Measurements from ENCODE around the gene BIRC7. TPM values are rescaled to one million over a fixed set of nuclear protein-coding genes. Genes with fewer than 3 reads are reported as not detected.

BIRC7 gene
- total and polyA plus RNA-seq, 4 donors: 0.29 to 1.6 (median 1.0) TPM

DNA sequence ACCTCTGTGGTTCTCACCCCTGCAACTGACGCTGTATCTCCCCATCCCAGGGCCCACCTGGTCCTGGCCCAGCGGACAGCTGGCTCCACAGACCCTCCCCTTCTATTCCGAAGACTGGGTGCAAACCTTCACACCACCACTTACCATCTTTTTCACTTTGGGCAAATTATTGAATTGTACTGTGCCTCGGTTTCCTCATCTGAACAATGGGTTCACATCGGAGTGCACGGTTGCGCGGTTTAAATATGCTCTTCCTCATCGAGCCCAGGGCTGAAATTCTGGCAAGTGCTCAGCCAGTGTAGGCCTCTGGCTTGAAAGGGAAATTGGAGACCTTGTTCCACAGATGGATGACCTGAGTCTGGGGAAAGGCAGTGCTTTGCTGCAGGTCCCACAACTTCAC is 34.0 kb downstream of the BIRC7 start:
- Histone ChIP-seq H3K27ac (ENCODE audit: low read depth, low read length) (no peak overlapping the region), H3K4me1 (ENCODE audit: control insufficient read depth, insufficient read depth, low read length) (peaks cover 50% of the 10 kb centered on the region), H3K27me3 (ENCODE audit: control insufficient read depth, insufficient read depth, low read length) (no peaks in the 10 kb centered on the region), H3K36me3 (ENCODE audit: control insufficient read depth, insufficient read depth, low read length) (peaks cover 17% of the 10 kb centered on the region), H3K9me3 (ENCODE audit: control insufficient read depth, insufficient read depth, low read length) (no peaks in the 10 kb centered on the region), H3K4me3 (ENCODE audit: low read depth, low read length) (no peak overlapping the region)
- no peak for DNase-seq (ENCODE audit: low read depth in 4 of 6, low spot score in 6 of 6)
- WGBS (ENCODE audit: insufficient coverage): 96% methylated on average over 8 of the region's 9 CpGs

DNA sequence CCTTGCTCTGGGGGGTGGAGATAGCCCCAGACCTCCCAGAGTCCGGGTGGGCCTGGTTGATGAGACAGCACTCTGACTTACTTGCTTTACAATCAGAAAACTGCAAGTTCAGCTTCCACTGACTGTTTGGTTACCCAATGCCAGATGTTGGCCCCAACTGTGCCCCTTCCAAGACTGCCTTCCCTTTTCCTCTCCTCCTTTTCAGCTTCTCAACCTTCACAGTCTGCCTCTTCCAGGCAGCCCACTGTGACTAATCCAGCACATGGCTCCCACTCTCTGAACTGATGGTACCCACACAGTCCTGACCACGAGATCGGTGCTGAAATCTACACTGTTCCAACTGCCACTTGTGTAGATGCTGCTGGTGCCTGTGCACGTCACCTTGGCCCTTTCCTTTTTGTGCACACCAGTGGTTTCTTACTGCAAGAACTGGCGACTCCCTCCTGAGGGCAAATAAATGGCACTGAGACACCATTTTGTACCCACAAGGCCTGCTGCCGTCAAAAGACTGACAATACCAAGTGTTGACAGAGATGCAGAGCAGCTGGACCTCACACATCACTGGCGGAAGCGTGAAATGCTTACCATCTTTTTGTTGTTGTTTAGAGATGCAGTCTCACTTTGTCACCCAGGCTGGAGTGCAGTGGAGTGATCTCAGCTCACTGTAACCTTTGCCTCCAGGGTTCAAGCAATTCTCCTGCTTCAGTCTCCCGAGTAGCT is 35.1 kb downstream of the BIRC7 start:
- Histone ChIP-seq H3K4me3 (ENCODE audit: low read depth, low read length) (no peak overlapping the region), H3K27me3 (ENCODE audit: control insufficient read depth, insufficient read depth, low read length) (no peaks in the 10 kb centered on the region), H3K9me3 (ENCODE audit: control insufficient read depth, insufficient read depth, low read length) (no peaks in the 10 kb centered on the region), H3K36me3 (ENCODE audit: control insufficient read depth, insufficient read depth, low read length) (peaks cover 28% of the 10 kb centered on the region), H3K4me1 (ENCODE audit: control insufficient read depth, insufficient read depth, low read length) (peaks cover 41% of the 10 kb centered on the region), H3K27ac (ENCODE audit: low read depth, low read length) (no peak overlapping the region)
- 90% methylated on average over 9 of the region's 9 CpGs for WGBS (ENCODE audit: insufficient coverage)
- no peak for DNase-seq (ENCODE audit: low read depth in 4 of 6, low spot score in 6 of 6)

DNA sequence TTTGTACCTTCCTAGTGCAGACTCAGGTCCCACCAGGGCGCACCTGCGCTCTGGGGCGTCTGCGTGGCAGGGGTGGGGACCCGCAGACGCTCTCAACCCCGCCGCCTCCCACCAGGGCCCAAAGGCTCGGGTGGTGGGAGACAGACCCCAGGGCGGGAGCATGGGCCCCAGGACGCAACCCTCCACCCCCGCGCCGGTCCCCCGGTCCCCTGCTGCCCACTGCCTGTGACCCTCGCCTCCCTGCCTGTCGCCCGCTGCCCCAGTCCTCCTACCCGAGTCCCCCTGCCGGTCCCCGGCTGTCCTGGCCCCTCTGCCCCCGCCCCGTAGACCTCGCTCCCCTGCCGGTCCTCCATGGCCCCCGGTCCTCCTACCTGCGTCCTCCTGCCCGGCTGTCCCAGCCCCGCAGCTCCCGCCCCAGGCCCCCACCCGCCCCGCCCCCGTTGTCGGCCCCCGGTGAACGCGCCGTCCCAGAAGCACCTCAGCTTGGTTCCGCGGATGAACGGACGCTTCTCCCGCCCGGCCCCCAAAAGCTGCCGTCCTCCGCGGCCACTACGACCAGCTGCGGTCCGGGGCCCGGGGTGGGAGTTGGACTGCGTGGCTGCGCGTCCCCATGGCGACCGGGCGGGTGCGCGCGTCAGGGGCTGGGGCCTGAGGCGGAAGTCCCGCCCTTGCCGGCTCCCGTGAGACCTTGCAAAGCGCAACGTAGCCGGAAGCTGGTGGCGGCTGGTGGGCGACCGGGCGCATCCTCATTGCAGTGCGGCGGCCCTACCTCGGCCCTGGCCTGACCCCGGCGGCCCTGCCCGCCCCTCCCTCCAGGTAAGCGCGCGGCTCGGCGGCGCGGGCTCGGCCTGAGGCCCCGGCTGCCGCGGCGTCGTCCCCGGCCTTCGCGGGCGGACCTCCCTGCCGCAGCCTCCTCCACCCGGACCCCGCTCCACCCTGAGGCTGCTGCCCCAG is 36.7 kb downstream of the BIRC7 start, which contains the start of gene ARFGAP1:
ARFGAP1 (plus strand) TSS at position 709 of the 954 bp plus-strand sequence. CDS start 2,768 bp downstream, outside the sequence.
- Histone ChIP-seq H3K27ac (ENCODE audit: low read depth, low read length) (no peak within 1 kb of the TSS), H3K9me3 (ENCODE audit: control insufficient read depth, insufficient read depth, low read length) (no peaks in the 10 kb centered on the region), H3K4me1 (ENCODE audit: control insufficient read depth, insufficient read depth, low read length) (peaks cover 41% of the 10 kb centered on the region), H3K27me3 (ENCODE audit: control insufficient read depth, insufficient read depth, low read length) (no peaks in the 10 kb centered on the region), H3K36me3 (ENCODE audit: control insufficient read depth, insufficient read depth, low read length) (peaks cover 44% of the 10 kb centered on the region), H3K4me3 (ENCODE audit: low read depth, low read length) (peak within 1 kb of the TSS; percentile 80)
- DNase-seq (ENCODE audit: low read depth in 4 of 6, low spot score in 6 of 6): peak in 5 of 6 donors; percentile 86 to 98 (median 89)
- under 1% methylated on average over 91 of the region's 97 CpGs for WGBS (ENCODE audit: insufficient coverage)

DNA sequence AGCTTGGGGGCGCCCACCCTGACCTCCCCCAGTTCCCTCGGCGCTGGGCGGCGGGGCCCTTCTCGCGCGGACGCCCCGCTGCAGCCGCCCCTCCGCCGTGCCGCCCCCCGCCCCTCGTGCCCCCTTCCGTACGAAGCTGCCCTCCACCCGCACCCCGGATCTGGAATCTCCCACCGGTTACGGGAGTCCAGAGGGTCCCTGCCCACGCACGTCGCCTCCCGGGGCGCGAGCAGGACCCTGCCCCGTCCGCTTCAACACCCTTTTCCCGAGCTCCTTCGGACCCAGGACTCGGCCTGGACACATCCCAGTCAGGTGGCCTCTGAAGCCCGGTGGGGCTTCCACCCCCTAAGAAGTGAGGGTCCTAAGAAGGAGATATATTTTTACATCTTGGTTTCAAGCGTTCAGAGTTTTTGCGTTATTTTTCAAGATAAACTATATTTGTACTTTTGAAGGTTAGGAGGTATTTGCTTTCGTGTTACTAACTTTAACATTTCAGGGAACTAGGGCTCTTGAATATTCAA is 37.4 kb downstream of the BIRC7 start:
- Histone ChIP-seq H3K27ac (ENCODE audit: low read depth, low read length) (no peak overlapping the region), H3K36me3 (ENCODE audit: control insufficient read depth, insufficient read depth, low read length) (peaks cover 51% of the 10 kb centered on the region), H3K4me1 (ENCODE audit: control insufficient read depth, insufficient read depth, low read length) (peaks cover 34% of the 10 kb centered on the region), H3K4me3 (ENCODE audit: low read depth, low read length) (peak overlapping the region; percentile 80), H3K27me3 (ENCODE audit: control insufficient read depth, insufficient read depth, low read length) (no peaks in the 10 kb centered on the region), H3K9me3 (ENCODE audit: control insufficient read depth, insufficient read depth, low read length) (no peaks in the 10 kb centered on the region)
- WGBS (ENCODE audit: insufficient coverage): under 1% methylated on average over 33 of the region's 37 CpGs
- DNase-seq (ENCODE audit: low read depth in 4 of 6, low spot score in 6 of 6): no peak

DNA sequence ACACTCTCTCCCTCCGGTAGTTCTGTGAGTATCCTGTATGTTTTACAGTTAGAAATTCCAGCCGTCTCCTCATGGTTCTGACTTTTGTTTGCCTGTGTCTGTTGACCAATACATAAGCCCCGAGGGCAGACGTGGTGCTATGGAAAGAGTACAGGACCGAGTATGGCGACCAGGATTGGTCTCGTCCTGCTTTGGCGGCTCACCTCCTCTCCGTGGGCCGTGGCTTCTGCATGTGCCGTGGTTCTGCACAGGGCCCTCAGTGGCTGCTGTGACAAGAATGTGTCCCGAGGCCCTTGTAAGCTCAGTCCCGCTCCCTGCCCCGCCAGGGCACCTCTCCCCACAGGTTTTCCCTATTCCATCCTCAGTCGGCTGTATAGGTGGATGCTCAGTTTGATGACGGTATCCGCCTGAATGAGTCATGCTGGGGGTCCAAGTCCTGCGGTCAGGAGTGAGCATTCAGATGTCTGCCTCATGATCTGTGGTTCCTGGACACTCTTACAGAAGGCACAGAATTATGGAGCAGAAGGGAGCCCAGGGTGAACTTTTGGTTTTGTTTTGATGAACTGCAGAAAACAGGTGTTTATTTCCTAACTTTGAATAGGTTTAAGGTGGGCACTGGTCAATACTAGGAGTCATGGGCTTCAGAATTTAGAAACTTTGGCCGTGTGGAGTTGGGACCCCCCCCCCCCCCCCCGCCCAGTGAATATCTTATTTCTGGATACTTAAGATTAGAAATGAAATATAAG is 38.1 kb downstream of the BIRC7 start:
- Histone ChIP-seq H3K27ac (ENCODE audit: low read depth, low read length) (no peak overlapping the region), H3K9me3 (ENCODE audit: control insufficient read depth, insufficient read depth, low read length) (no peaks in the 10 kb centered on the region), H3K36me3 (ENCODE audit: control insufficient read depth, insufficient read depth, low read length) (peaks cover 58% of the 10 kb centered on the region), H3K27me3 (ENCODE audit: control insufficient read depth, insufficient read depth, low read length) (no peaks in the 10 kb centered on the region), H3K4me3 (ENCODE audit: low read depth, low read length) (peak overlapping the region; percentile 80), H3K4me1 (ENCODE audit: control insufficient read depth, insufficient read depth, low read length) (peaks cover 27% of the 10 kb centered on the region)
- WGBS (ENCODE audit: insufficient coverage): 59% methylated on average over 17 of the region's 20 CpGs
- DNase-seq (ENCODE audit: low read depth in 4 of 6, low spot score in 6 of 6): no peak

DNA sequence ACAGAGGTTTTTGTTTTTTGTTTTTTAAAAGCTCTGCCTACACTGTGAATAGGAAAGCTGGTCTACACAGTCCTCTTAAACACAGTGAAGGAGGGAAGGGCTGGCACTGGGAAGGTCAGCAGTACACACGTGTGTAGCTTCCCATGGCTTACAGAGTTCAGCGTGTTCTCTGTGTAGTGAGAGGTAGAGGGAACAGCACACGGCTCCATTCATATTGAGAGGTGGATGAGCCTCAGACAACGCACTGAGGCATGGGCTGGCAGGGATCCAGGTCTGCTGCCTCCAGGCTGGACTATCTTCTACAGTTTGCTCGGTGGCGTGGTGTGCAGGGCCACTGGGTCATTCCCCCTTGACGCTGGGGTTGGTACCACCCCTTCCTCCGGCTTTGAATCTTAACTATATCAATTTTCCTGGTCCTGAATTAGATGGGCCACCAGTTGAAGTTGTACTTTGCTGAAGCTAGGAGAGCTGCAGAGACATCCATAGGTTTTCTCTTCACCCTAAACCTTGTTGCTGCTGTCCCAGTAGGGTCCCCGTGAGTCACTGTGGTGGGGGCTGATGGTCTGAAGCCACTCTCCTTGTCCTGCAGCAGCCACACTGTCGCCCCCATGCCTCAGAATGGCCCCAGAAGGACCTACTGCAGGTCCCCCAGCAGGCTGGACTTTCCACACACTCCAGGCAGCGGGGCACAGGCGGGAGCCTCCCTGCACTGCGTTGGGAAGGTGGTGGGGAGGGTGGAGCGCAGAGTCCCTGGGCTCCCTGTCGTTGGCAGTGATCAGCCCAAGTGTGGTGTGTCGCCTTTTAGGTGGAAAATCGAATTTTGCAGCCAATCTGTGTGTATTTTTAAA is 38.9 kb downstream of the BIRC7 start:
- Histone ChIP-seq H3K27ac (ENCODE audit: low read depth, low read length) (no peak overlapping the region), H3K4me1 (ENCODE audit: control insufficient read depth, insufficient read depth, low read length) (peaks cover 19% of the 10 kb centered on the region), H3K9me3 (ENCODE audit: control insufficient read depth, insufficient read depth, low read length) (no peaks in the 10 kb centered on the region), H3K27me3 (ENCODE audit: control insufficient read depth, insufficient read depth, low read length) (no peaks in the 10 kb centered on the region), H3K36me3 (ENCODE audit: control insufficient read depth, insufficient read depth, low read length) (peaks cover 59% of the 10 kb centered on the region), H3K4me3 (ENCODE audit: low read depth, low read length) (no peak overlapping the region)
- DNase-seq (ENCODE audit: low read depth in 4 of 6, low spot score in 6 of 6): no peak
- 85% methylated on average over 14 of the region's 17 CpGs for WGBS (ENCODE audit: insufficient coverage)

DNA sequence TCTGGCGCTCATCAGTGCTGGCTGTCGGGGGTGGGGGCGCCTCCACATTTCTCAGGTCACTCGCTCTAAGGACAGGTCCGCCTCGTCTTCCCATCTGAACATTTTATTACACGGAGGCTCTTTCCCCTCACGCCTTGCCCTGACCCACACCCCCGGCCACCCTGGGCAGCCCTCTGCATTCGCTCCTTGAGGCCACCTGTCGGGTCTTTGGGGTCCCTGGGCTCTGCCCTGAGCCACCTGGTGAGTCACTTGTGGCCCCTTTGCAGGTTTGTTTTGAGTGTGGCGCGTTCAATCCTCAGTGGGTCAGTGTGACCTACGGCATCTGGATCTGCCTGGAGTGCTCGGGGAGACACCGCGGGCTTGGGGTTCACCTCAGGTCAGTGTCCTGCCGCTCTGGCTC is 40.1 kb downstream of the BIRC7 start:
- H3K27ac ChIP-seq (ENCODE audit: low read depth, low read length): no peak overlapping the region
- no peaks in the 10 kb centered on the region for H3K9me3 ChIP-seq (ENCODE audit: control insufficient read depth, insufficient read depth, low read length)
- H3K4me3 ChIP-seq (ENCODE audit: low read depth, low read length): no peak overlapping the region
- H3K4me1 ChIP-seq (ENCODE audit: control insufficient read depth, insufficient read depth, low read length): peaks cover 18% of the 10 kb centered on the region
- peaks cover 62% of the 10 kb centered on the region for H3K36me3 ChIP-seq (ENCODE audit: control insufficient read depth, insufficient read depth, low read length)
- H3K27me3 ChIP-seq (ENCODE audit: control insufficient read depth, insufficient read depth, low read length): no peaks in the 10 kb centered on the region
- 92% methylated on average over 18 of the region's 18 CpGs for WGBS (ENCODE audit: insufficient coverage)
- DNase-seq (ENCODE audit: low read depth in 4 of 6, low spot score in 6 of 6): no peak

DNA sequence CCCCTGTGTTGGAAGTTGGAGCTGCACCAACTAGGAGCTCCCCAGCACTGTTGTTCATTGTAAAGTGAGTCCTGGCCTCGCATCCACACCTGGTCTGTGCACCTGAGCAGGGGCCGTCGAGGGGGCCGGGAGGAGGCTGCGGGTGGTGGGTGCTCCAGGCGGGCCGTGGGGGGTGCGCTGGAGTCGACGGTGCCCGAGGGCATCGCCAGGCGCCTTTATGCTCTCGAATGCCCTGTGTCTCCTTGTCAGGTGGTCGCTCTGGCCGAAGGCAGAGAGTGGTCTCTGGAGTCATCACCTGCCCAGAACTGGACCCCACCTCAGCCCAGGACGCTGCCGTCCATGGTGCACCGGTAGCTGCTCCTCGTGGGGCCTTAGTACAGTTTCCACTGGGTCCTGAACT is 41.3 kb downstream of the BIRC7 start:
- H3K36me3 ChIP-seq (ENCODE audit: control insufficient read depth, insufficient read depth, low read length): peaks cover 73% of the 10 kb centered on the region
- peaks cover 16% of the 10 kb centered on the region for H3K4me1 ChIP-seq (ENCODE audit: control insufficient read depth, insufficient read depth, low read length)
- no peak for DNase-seq (ENCODE audit: low read depth in 4 of 6, low spot score in 6 of 6)
- H3K27ac ChIP-seq (ENCODE audit: low read depth, low read length): no peak overlapping the region
- no peaks in the 10 kb centered on the region for H3K9me3 ChIP-seq (ENCODE audit: control insufficient read depth, insufficient read depth, low read length)
- H3K27me3 ChIP-seq (ENCODE audit: control insufficient read depth, insufficient read depth, low read length): no peaks in the 10 kb centered on the region
- no peak overlapping the region for H3K4me3 ChIP-seq (ENCODE audit: low read depth, low read length)
- WGBS (ENCODE audit: insufficient coverage): 97% methylated on average over 18 of the region's 20 CpGs

Data from spinal cord (tissue), 10 donors.